CD4-positive, alpha-beta T cell (primary cell): ENCODE results near the gene VWDE. TPM values are rescaled to one million over a fixed set of nuclear protein-coding genes. Genes with fewer than 3 reads are reported as not detected.

ENCODE experiments used
- ATAC-seq: fragments of 200-7000 bp; cut with Tn5 transposase; one replicate; pipeline ENCODE4 v1.10.0; 2022; ENCODE audit warnings: mild to moderate bottlenecking; ENCODE audit not compliant: poor library complexity
- CTCF ChIA-PET: fragments of 350-600 bp; sonication (Branson Sonifier 250); formaldehyde crosslinking; loops from one replicate; lab custom pipeline; 2021; ENCODE audit warnings: antibody characterized with exemption, inconsistent platforms; lab: Charles Lee
- POLR2A ChIA-PET: fragments of 350-600 bp; sonication (Branson Sonifier 250); formaldehyde crosslinking; loops from one replicate; lab custom pipeline; 2021; ENCODE audit warnings: antibody characterized with exemption, inconsistent platforms; lab: Charles Lee
- DNase-seq, 14 experiments: peaks; one replicate each; pipeline ENCODE4 v3.0.0-alpha.2; 2013 to 2020; ENCODE audit warnings: mixed read lengths in 2 of 14
- H3K27ac ChIP-seq, 2 donors: one replicate each; pipeline versions ENCODE4 v1.5.1 to v1.7.0; 2013; ENCODE audit warnings: low read length in 2 of 2, low read depth in 1 of 2, mild to moderate bottlenecking in 1 of 2
- H3K27me3 ChIP-seq, 2 experiments: 1 replicate in 1 of 2; 2 replicates in 1 of 2; pipeline versions ENCODE4 v1.6.1 to v1.7.0; 2013; ENCODE audit warnings: low read length in 2 of 2, control low read depth in 1 of 2, mild to moderate bottlenecking in 1 of 2, moderate library complexity in 1 of 2; ENCODE audit not compliant: insufficient read depth in 2 of 2, control insufficient read depth in 1 of 2
- H3K36me3 ChIP-seq: one replicate; pipeline ENCODE4 v1.6.1; 2013; ENCODE audit warnings: low read length, control low read depth; ENCODE audit not compliant: insufficient read depth
- H3K4me1 ChIP-seq: one replicate; pipeline ENCODE4 v1.6.1; 2013; ENCODE audit warnings: low read length, control low read depth; ENCODE audit not compliant: insufficient read depth
- H3K4me3 ChIP-seq: one replicate; pipeline ENCODE4 v1.5.1; 2013; ENCODE audit warnings: mild to moderate bottlenecking, low read length, moderate library complexity
- H3K9me3 ChIP-seq, 2 experiments: 1 replicate in 1 of 2; 2 replicates in 1 of 2; pipeline versions ENCODE4 v1.6.1 to v1.7.0; 2013; ENCODE audit warnings: low read length in 2 of 2, mild to moderate bottlenecking in 2 of 2, control low read depth in 1 of 2, moderate library complexity in 1 of 2; ENCODE audit not compliant: control insufficient read depth in 1 of 2, insufficient read depth in 1 of 2
- H3K27ac Mint-ChIP-seq: one replicate; pipeline ENCODE4 v1.8.0; 2020; ENCODE audit warnings: mixed read lengths
- H3K27me3 Mint-ChIP-seq: one replicate; pipeline ENCODE4 v1.8.0; 2021; ENCODE audit warnings: mixed read lengths
- H3K36me3 Mint-ChIP-seq: one replicate; pipeline ENCODE4 v1.8.0; 2021; ENCODE audit warnings: low read depth, mixed read lengths
- H3K4me1 Mint-ChIP-seq: one replicate; pipeline ENCODE4 v1.8.0; 2021; ENCODE audit warnings: low read depth, mixed read lengths
- H3K4me3 Mint-ChIP-seq: one replicate; pipeline ENCODE4 v1.8.0; 2020; ENCODE audit warnings: mild to moderate bottlenecking, mixed read lengths
- H3K9me3 Mint-ChIP-seq: one replicate; pipeline ENCODE4 v1.8.0; 2020; ENCODE audit warnings: mixed read lengths
- CTCF ChIP-seq: fragments of 200-600 bp; IDR thresholded peaks from one replicate; pipeline ENCODE4 v1.8.0; 2022; ENCODE audit warnings: antibody characterized with exemption, mild to moderate bottlenecking
- intact Hi-C, 2 experiments: fragments of 100-400 bp; cut with DNase I in 1 of 2; cut with micrococcal nuclease in 1 of 2; formaldehyde crosslinking; loops; one replicate each; pipeline versions ENCODE4 v1.15.1 to v1.9.0; 2023 to 2025; cut with DNase I, micrococcal nuclease
- total RNA-seq, 174 experiments: library from RNA in 2 of 174; stranded (reverse) in 2 of 174; gene quantifications; one replicate each; pipeline ENCODE4 v1.2.3 and lab custom pipeline; 2021 to 2026

VWDE gene
- total RNA-seq, 2 experiments from 2014 or later: 1.5 TPM

- no peak for TF ChIP-seq CTCF
- H3K27me3 Mint-ChIP-seq: no peaks in the 10 kb centered on the region
- Histone ChIP-seq H3K9me3 (no peaks in the 10 kb centered on the region), H3K27me3 (no peaks in the 10 kb centered on the region), H3K36me3 (no peaks in the 10 kb centered on the region), H3K27ac (no peak overlapping the region), H3K4me3 (no peak overlapping the region), H3K4me1 (no peaks in the 10 kb centered on the region)
- no peaks in the 10 kb centered on the region for H3K4me1 Mint-ChIP-seq
- CTCF ChIA-PET: no interaction called here
- no peaks in the 10 kb centered on the region for H3K36me3 Mint-ChIP-seq
- no peaks in the 10 kb centered on the region for H3K9me3 Mint-ChIP-seq
- POLR2A ChIA-PET: no interaction called here
- no peak overlapping the region for H3K4me3 Mint-ChIP-seq
- no peak for DNase-seq
- ATAC-seq: no peak
- no peak overlapping the region for H3K27ac Mint-ChIP-seq
- intact Hi-C loops: loop anchor here in 1 of 2 experiments (10.0 kb wide), 2 partner anchors 169 to 491 kb away; partner anchors contain the start of gene THSD7A
Measured at GRCh38 chr7:12325646-12326045, 78.0 kb downstream of the VWDE start.

GRCh38 chr7:12323415-12323814 is 80.2 kb downstream of the VWDE start:
- TF ChIP-seq CTCF: no peak
- Histone ChIP-seq H3K4me3 (no peak overlapping the region), H3K9me3 (no peaks in the 10 kb centered on the region), H3K36me3 (no peaks in the 10 kb centered on the region), H3K4me1 (no peaks in the 10 kb centered on the region), H3K27ac (no peak overlapping the region), H3K27me3 (no peaks in the 10 kb centered on the region)
- H3K4me3 Mint-ChIP-seq: no peak overlapping the region
- no peaks in the 10 kb centered on the region for H3K27me3 Mint-ChIP-seq
- ChIA-PET CTCF (interaction anchor here (1.4 kb wide), 1 partner anchor 8 kb away, joined by 4 read pairs; no protein-coding TSS in a partner anchor), POLR2A (no interaction called here)
- intact Hi-C loops: loop anchor here (5.0 to 10.0 kb wide), 7 partner anchors 111 to 951 kb away; partner anchors contain the start of genes THSD7A (in 1 of the 2) and TMEM106B (in 1 of the 2)
- DNase-seq (no peak), ATAC-seq (no peak)
- H3K4me1 Mint-ChIP-seq: no peaks in the 10 kb centered on the region
- H3K9me3 Mint-ChIP-seq: no peaks in the 10 kb centered on the region
- no peak overlapping the region for H3K27ac Mint-ChIP-seq
- no peaks in the 10 kb centered on the region for H3K36me3 Mint-ChIP-seq

GRCh38 chr7:12322903-12323300 is 80.8 kb downstream of the VWDE start:
- H3K27ac ChIP-seq: no peak overlapping the region
- DNase-seq (no peak), ATAC-seq (no peak)
- TF ChIP-seq CTCF: no peak
- H3K4me1 ChIP-seq: no peaks in the 10 kb centered on the region
- H3K36me3 Mint-ChIP-seq: no peaks in the 10 kb centered on the region
- H3K9me3 ChIP-seq: no peaks in the 10 kb centered on the region
- no peak overlapping the region for H3K4me3 ChIP-seq
- ChIA-PET POLR2A (interaction anchor here (1.2 to 1.6 kb wide), 2 partner anchors 112 to 257 kb away, joined by 6 to 10 read pairs; partner anchors contain the start of gene TMEM106B), CTCF (interaction anchor here (0.8 to 1.6 kb wide), 6 partner anchors 8 to 261 kb away, joined by 3 to 7 read pairs (median 6); partner anchors contain the start of gene TMEM106B)
- H3K27me3 ChIP-seq: no peaks in the 10 kb centered on the region
- no peaks in the 10 kb centered on the region for H3K27me3 Mint-ChIP-seq
- no peaks in the 10 kb centered on the region for H3K36me3 ChIP-seq
- H3K4me3 Mint-ChIP-seq: no peak overlapping the region
- no peak overlapping the region for H3K27ac Mint-ChIP-seq
- H3K4me1 Mint-ChIP-seq: no peaks in the 10 kb centered on the region
- intact Hi-C loops: loop anchor here (1.0 to 10.0 kb wide), 9 partner anchors 111 to 951 kb away; partner anchors contain the start of genes TMEM106B (in 2 of the 2) and THSD7A (in 1 of the 2)
- no peaks in the 10 kb centered on the region for H3K9me3 Mint-ChIP-seq
